GM12878 (cell line): ENCODE measurements around the gene IRF9. TPM values are rescaled to one million over a fixed set of nuclear protein-coding genes. Genes with fewer than 3 reads are reported as not detected.

Source experiments
- ASH2L ChIP-seq: fragments of 300-600, 200-600 bp; sonication (generic); IDR thresholded peaks from 2 replicates; pipeline ENCODE4 v1.6.1; 2017; ENCODE audit warnings: low read depth, mild to moderate bottlenecking, borderline replicate concordance
- CBX5 ChIP-seq: sonication (generic); IDR thresholded peaks from 2 replicates; pipeline ENCODE4 v1.6.1; 2016; ENCODE audit warnings: low read depth, moderate library complexity, mild to moderate bottlenecking, inconsistent platforms
- E2F4 ChIP-seq: IDR thresholded peaks from 2 replicates; pipeline ENCODE4 v1.6.1; 2012; ENCODE audit warnings: low read depth, low read length, improper control_type of control experiment
- E2F8 ChIP-seq: fragments of 450-650 bp; IDR thresholded peaks from 2 replicates; pipeline ENCODE4 v1.6.1; 2018; ENCODE audit warnings: mild to moderate bottlenecking, low read depth, moderate library complexity; ENCODE audit not compliant: partially characterized antibody
- E4F1 ChIP-seq: fragments of 450-650 bp; IDR thresholded peaks from 2 replicates; pipeline ENCODE4 v1.6.1; 2018; ENCODE audit warnings: borderline replicate concordance, mild to moderate bottlenecking; ENCODE audit not compliant: partially characterized antibody
- GATAD2B ChIP-seq: fragments of 450-650 bp; conservative IDR thresholded peaks from 2 replicates; pipeline ENCODE4 v1.6.1; 2017; ENCODE audit warnings: low read depth, mild to moderate bottlenecking, moderate library complexity
- HCFC1 ChIP-seq: fragments of 150-350 bp; IDR thresholded peaks from 2 replicates; pipeline ENCODE4 v1.6.1; 2014; ENCODE audit warnings: low read length
- HSF1 ChIP-seq: fragments of 150-350 bp; IDR thresholded peaks from 2 replicates; pipeline ENCODE4 v1.6.1; 2014; ENCODE audit warnings: mild to moderate bottlenecking, low read depth, low read length
- IKZF2 ChIP-seq, 2 experiments: fragments of 450-650 bp; IDR thresholded peaks; 2 replicates each; pipeline ENCODE4 v1.6.1; 2017; ENCODE audit warnings: mild to moderate bottlenecking in 2 of 2, moderate library complexity in 2 of 2
- MAX ChIP-seq: IDR thresholded peaks from 2 replicates; pipeline ENCODE4 v1.6.1; 2012; ENCODE audit warnings: low read depth, low read length, improper control_type of control experiment
- NFXL1 ChIP-seq: fragments of 450-650 bp; IDR thresholded peaks from 2 replicates; pipeline ENCODE4 v1.6.1; 2017; ENCODE audit warnings: antibody characterized with exemption, mild to moderate bottlenecking, borderline replicate concordance
- REST ChIP-seq: IDR thresholded peaks from 2 replicates; pipeline ENCODE4 v1.6.1; 2012; ENCODE audit warnings: mild to moderate bottlenecking, low read depth, low read length
- USF1 ChIP-seq: IDR thresholded peaks from 2 replicates; pipeline ENCODE4 v1.6.1; 2011; ENCODE audit warnings: borderline replicate concordance, low read depth, mild to moderate bottlenecking, moderate library complexity, mixed read lengths, low read length; ENCODE audit not compliant: insufficient read depth; ENCODE audit errors: extremely low read length
- ZNF384 ChIP-seq: IDR thresholded peaks from 2 replicates; pipeline ENCODE4 v1.6.1; 2012; ENCODE audit warnings: low read depth, mild to moderate bottlenecking, low read length, improper control_type of control experiment, borderline replicate concordance
- ZSCAN29 ChIP-seq: fragments of 450-650 bp; IDR thresholded peaks from 2 replicates; pipeline ENCODE4 v1.6.1; 2017; ENCODE audit warnings: mild to moderate bottlenecking, moderate library complexity
- polyA plus RNA-seq, 11 experiments: library from polyadenylated mRNA; depleted of rRNA in 4 of 11; unstranded in 6 of 11; stranded (reverse) in 5 of 11; fragments of >200 nt; fragmentation: Nextera tagmentation in 4 of 11; fragmentation: Illumina TruSeq in 1 of 11; extraction: Ambion mirVana in 4 of 11; extraction: Trizol in 1 of 11; gene quantifications; 1 replicate in 1 of 11; 2 replicates in 10 of 11; pipeline versions ENCODE4 v1.2.1 to v1.2.3, GENCODE V29; 2011 to 2016; ENCODE audit warnings: inconsistent platforms in 2 of 11, missing spikeins in 2 of 11, low read depth in 1 of 11
- total RNA-seq, 4 experiments: library from RNA; depleted of rRNA in 3 of 4; stranded (reverse); fragments of >200 nt in 3 of 4; fragmentation: Illumina TruSeq in 1 of 4; extraction: Trizol in 1 of 4; gene quantifications; 2 replicates each; pipeline versions ENCODE4 v1.2.1 to v1.2.3, GENCODE V29; 2013 to 2021

The IRF9 gene
- total and polyA plus RNA-seq, 10 of the 15 experiments (the other 5 are each of a cell fraction or from before 2014, with no cell fraction given), result 47.6 to 234 (median 148) TPM

GRCh38 chr14:24171422-24172260 is 10.6 kb downstream of the IRF9 start, which contains the start of gene REC8 (continued):
- TF ChIP-seq CBX5 (no peak), ZSCAN29 (no peak), E2F4 (peak; percentile 72), E2F8 (no peak), MAX (no peak), HSF1 (no peak), E4F1 (no peak), ASH2L (no peak), NFXL1 (no peak), GATAD2B (peak; percentile 41; the same call in 1 of the 2 replicates), USF1 (no peak), HCFC1 (no peak), IKZF2 (IDR thresholded peaks at IDR 0.05) (no peak), REST (no peak), ZNF384 (no peak)
